HAP-1 (cell line): ENCODE results near the gene KANSL1.
"Not testable (repeated sequence)": the region's sequence is repeated elsewhere in the genome, so short reads cannot be mapped to it uniquely, and the experiment has no call there.

Experiments used
- DNase-seq, 2 experiments: peaks; one replicate each; pipeline ENCODE4 v3.0.0-alpha.2; 2016 to 2020; ENCODE audit warnings: low spot score in 2 of 2
- H3K27me3 ChIP-seq: fragments of 250-450 bp; sonication (Bioruptor Pico); 2 replicates; pipeline ENCODE4 v1.5.1; 2020; ENCODE audit warnings: low read depth, mild to moderate bottlenecking, moderate library complexity
- H3K36me3 ChIP-seq: fragments of 250-450 bp; sonication (Bioruptor Pico); replicated peaks from 2 replicates; pipeline ENCODE4 v1.5.1; 2020; ENCODE audit warnings: mild to moderate bottlenecking
- H3K4me1 ChIP-seq: fragments of 250-450 bp; sonication (Bioruptor Pico); 2 replicates; pipeline ENCODE4 v1.5.1; 2020; ENCODE audit warnings: mild to moderate bottlenecking
- H3K4me3 ChIP-seq: fragments of 250-450 bp; sonication (Bioruptor Pico); 2 replicates; pipeline ENCODE4 v1.5.1; 2020; ENCODE audit warnings: mild to moderate bottlenecking, moderate library complexity
- H3K9me3 ChIP-seq: fragments of 250-450 bp; sonication (Bioruptor Pico); 2 replicates; pipeline ENCODE4 v1.5.1; 2020; ENCODE audit warnings: mild to moderate bottlenecking, moderate library complexity
- in situ Hi-C: fragments of 300-500 bp; cut with MboI; formaldehyde crosslinking; loops from 3 replicates; pipeline ENCODE4 v1.14.3; 2020; ENCODE audit warnings: low sequenced_read_pairs, inconsistent platforms, mixed read lengths

Gene KANSL1

GRCh38 chr17:46197530-46197929, 4.3 kb upstream of the KANSL1 start:
- in situ Hi-C loops, result no loop called here

GRCh38 chr17:46195939-46196716, 2.9 kb upstream of the KANSL1 start:
- in situ Hi-C loops, result no loop called here
- no peaks in the 10 kb centered on the region for H3K9me3 ChIP-seq
- H3K27me3 ChIP-seq, result no peaks in the 10 kb centered on the region
- DNase-seq, result no peak
- no peak overlapping the region for H3K4me3 ChIP-seq
- H3K4me1 ChIP-seq, result peaks cover 11% of the 10 kb centered on the region
- no peaks in the 10 kb centered on the region; the same call in none of the 2 replicates for H3K36me3 ChIP-seq

More at GRCh38 chr17:46197530-46197929, 4.3 kb upstream of the KANSL1 start:
- no peaks in the 10 kb centered on the region; the same call in none of the 2 replicates for H3K36me3 ChIP-seq
- H3K27me3 ChIP-seq, result no peaks in the 10 kb centered on the region
- DNase-seq, result no peak
- H3K9me3 ChIP-seq, result no peaks in the 10 kb centered on the region
- H3K4me1 ChIP-seq, result peaks cover 8% of the 10 kb centered on the region
- no peak overlapping the region for H3K4me3 ChIP-seq

- DNase-seq, result no peak
- in situ Hi-C loops, result no loop called here
- Histone ChIP-seq H3K9me3 (no peaks in the 10 kb centered on the region), H3K36me3 (peaks cover 3% of the 10 kb centered on the region), H3K4me3 (no peak overlapping the region), H3K27me3 (no peaks in the 10 kb centered on the region), H3K4me1 (peaks cover 19% of the 10 kb centered on the region)
These were observed 2.1 kb upstream of the KANSL1 start for GRCh38 chr17:46195217-46195855.

GRCh38 chr17:46194393-46195216, 1.4 kb upstream of the KANSL1 start:
- peaks cover 24% of the 10 kb centered on the region for H3K4me1 ChIP-seq
- H3K4me3 ChIP-seq, result peak overlapping the region; percentile 78
- DNase-seq, result peak in 1 of 2 experiments; percentile 50
- peaks cover 3% of the 10 kb centered on the region for H3K36me3 ChIP-seq
- in situ Hi-C loops, result no loop called here
- no peaks in the 10 kb centered on the region for H3K9me3 ChIP-seq
- no peaks in the 10 kb centered on the region for H3K27me3 ChIP-seq

GRCh38 chr17:46193626-46194392, 580 bp upstream of the KANSL1 start:
- H3K27me3 ChIP-seq, result no peaks in the 10 kb centered on the region
- in situ Hi-C loops, result no loop called here
- H3K36me3 ChIP-seq, result peaks cover 3% of the 10 kb centered on the region; the same call in 1 of the 2 replicates
- H3K9me3 ChIP-seq, result no peaks in the 10 kb centered on the region
- H3K4me1 ChIP-seq, result peaks cover 24% of the 10 kb centered on the region
- H3K4me3 ChIP-seq, result peak overlapping the region; percentile 78
- DNase-seq, result peak; percentile 87 to 95

- DNase-seq, result peak; percentile 58 to 78
- in situ Hi-C loops, result no loop called here
- Histone ChIP-seq H3K36me3 (peaks cover 6% of the 10 kb centered on the region; the same call in 1 of the 2 replicates), H3K27me3 (no peaks in the 10 kb centered on the region), H3K9me3 (no peaks in the 10 kb centered on the region), H3K4me1 (peaks cover 25% of the 10 kb centered on the region), H3K4me3 (peak overlapping the region; percentile 78)
These were observed 634 bp downstream of the KANSL1 start for GRCh38 chr17:46192439-46193150.

GRCh38 chr17:46192189-46192438, 1.1 kb downstream of the KANSL1 start:
- in situ Hi-C loops, result no loop called here
- Histone ChIP-seq H3K36me3 (peaks cover 6% of the 10 kb centered on the region; the same call in 1 of the 2 replicates), H3K9me3 (no peaks in the 10 kb centered on the region), H3K27me3 (no peaks in the 10 kb centered on the region), H3K4me3 (peak overlapping the region; percentile 78), H3K4me1 (peaks cover 27% of the 10 kb centered on the region)
- DNase-seq, result no peak

GRCh38 chr17:46191322-46192188, 1.7 kb downstream of the KANSL1 start:
- Histone ChIP-seq H3K4me1 (peaks cover 27% of the 10 kb centered on the region), H3K27me3 (no peaks in the 10 kb centered on the region), H3K4me3 (peak overlapping the region; percentile 78), H3K36me3 (peaks cover 6% of the 10 kb centered on the region; the same call in 1 of the 2 replicates), H3K9me3 (no peaks in the 10 kb centered on the region)
- in situ Hi-C loops, result no loop called here
- peak; percentile 39 to 62 for DNase-seq

GRCh38 chr17:46190763-46191162, 2.5 kb downstream of the KANSL1 start:
- H3K4me3 ChIP-seq, result peak overlapping the region; percentile 78
- H3K27me3 ChIP-seq, result no peaks in the 10 kb centered on the region
- peaks cover 6% of the 10 kb centered on the region; the same call in 1 of the 2 replicates for H3K36me3 ChIP-seq
- in situ Hi-C loops, result no loop called here
- H3K4me1 ChIP-seq, result peaks cover 27% of the 10 kb centered on the region
- H3K9me3 ChIP-seq, result no peaks in the 10 kb centered on the region
- DNase-seq, result no peak

- peaks cover 45% of the 10 kb centered on the region for H3K4me1 ChIP-seq
- H3K9me3 ChIP-seq, in situ Hi-C loops, H3K36me3 ChIP-seq, H3K4me3 ChIP-seq, H3K27me3 ChIP-seq, DNase-seq: not testable (repeated sequence)
These were observed 6.4 kb downstream of the KANSL1 start for GRCh38 chr17:46186827-46187235.

GRCh38 chr17:46184696-46185095, 8.5 kb downstream of the KANSL1 start:
- in situ Hi-C loops, result no loop called here
- Histone ChIP-seq H3K9me3 (no peaks in the 10 kb centered on the region), H3K4me3 (no peak overlapping the region), H3K36me3 (peaks cover 3% of the 10 kb centered on the region; the same call in 1 of the 2 replicates), H3K27me3 (no peaks in the 10 kb centered on the region), H3K4me1 (peaks cover 39% of the 10 kb centered on the region)
- DNase-seq, result no peak

- H3K36me3 ChIP-seq, in situ Hi-C loops, H3K4me3 ChIP-seq, DNase-seq, H3K9me3 ChIP-seq, H3K27me3 ChIP-seq: not testable (repeated sequence)
- H3K4me1 ChIP-seq, result peaks cover 52% of the 10 kb centered on the region
These were observed 9.8 kb downstream of the KANSL1 start for GRCh38 chr17:46183383-46183782.
